GM21423 (cell line): Measurements from ENCODE around the gene FGB.
"Not testable (repeated sequence)": the region's sequence is repeated elsewhere in the genome, so short reads cannot be mapped to it uniquely, and the experiment has no call there.

ENCODE experiments used
- ATAC-seq: cut with Tn5 transposase; IDR thresholded peaks from one replicate; pipeline ENCODE4 v1.9.1; 2021; ENCODE audit warnings: mild to moderate bottlenecking, moderate library complexity; ENCODE audit not compliant: unreplicated experiment

The FGB gene

DNA sequence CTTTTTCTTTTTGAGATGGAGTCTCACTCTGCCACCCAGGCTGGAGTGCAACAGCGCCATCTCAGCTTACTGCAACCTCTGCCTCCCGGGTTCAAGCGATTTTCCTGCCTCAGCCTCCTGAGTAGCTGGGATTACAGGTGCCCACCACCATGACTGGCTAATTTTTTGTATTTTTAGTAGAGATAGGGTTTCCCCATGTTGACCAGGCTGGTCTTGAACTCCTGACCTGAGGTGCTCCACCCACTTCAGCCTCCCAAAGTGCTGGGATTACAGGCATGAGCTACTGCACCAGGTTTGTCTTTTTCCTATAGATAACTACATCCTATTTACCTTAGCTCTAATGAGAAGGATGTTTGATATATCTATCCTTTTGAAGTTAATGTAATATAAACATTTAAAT is 31.5 kb downstream of the FGB start:
- ATAC-seq, result not testable (repeated sequence)

DNA sequence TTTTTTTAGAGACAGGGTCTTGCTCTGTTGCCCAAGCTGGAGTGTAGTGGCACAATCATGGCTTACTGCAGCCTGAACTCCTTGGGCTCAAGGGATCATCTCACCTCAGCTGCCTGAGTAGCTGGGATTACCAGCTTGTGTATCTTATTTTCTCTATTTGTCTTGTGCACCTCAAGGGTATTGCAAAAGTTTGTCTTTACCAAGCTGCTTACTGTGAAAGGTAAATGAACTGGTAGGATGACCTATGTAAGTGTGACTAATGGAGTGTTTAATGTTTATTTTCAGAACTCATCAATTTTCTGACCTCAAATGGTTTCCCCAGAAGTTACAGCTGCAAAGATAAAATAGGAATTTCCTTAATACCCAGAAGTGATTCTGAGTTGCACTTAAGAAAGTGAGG is 33.0 kb downstream of the FGB start:
- ATAC-seq, result no peak

DNA sequence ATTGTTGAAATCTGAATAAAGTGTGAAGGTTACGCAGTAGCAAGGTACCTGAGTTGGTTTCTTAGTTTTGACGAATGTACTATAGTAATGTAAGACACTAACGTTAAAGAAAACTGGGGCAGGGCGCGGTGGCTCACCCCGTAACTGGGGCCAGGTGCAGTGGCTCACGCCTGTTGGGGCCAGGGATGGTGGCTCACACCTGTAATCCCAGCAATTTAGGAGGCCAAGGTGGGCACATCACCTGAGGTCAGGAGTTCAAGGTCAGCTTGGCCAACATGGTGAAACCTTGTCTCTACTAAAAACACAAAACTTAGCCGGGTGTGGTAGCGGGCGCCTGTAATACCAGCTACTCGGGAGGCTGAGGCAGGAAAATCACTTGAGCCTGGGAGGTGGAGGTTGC is 34.5 kb downstream of the FGB start:
- not testable (repeated sequence) for ATAC-seq

DNA sequence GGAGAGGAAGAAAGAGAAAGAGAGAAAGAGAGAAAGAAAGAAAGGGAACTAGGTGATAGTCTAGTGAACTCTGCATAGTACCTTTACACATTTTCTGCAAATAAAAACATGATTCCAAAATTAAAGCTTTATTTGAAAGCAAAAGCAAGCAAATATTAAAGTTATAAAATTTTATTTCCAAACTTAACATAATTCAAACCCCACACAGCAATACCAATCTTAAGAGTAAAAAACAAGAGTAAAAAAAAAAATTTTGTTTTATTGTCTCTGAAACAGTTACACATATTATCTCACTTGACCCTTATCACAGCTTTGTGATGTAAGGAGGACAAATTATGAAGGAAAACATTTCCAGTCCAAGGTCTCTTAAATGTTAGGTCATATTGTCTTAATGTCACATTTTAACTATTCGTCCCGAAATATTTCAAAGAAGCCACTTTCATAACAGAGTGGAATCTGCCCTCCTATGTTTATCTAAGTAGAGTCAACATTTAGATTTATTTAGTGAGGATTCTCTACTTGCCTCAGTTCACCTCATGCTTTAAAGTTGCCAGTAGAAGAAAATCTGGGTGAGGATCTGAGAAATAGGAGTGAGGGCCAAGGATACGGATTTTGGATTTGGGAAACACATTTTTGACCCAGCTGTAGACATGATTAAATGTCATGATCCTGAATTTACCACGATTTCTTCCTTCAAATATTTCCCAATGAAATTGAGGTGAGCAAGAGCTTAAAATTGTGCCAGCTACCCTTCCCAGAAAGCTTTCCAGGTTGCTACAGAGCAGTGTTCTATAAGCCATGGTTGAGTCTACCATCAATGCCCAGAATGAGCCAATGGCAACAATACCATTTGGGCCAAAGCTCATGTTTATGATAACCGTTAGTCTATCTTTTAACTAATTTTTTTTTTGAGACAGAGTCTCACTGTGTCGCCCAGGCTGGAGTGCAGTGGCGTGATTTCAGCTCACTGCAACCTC is 35.3 kb downstream of the FGB start:
- no peak for ATAC-seq

DNA sequence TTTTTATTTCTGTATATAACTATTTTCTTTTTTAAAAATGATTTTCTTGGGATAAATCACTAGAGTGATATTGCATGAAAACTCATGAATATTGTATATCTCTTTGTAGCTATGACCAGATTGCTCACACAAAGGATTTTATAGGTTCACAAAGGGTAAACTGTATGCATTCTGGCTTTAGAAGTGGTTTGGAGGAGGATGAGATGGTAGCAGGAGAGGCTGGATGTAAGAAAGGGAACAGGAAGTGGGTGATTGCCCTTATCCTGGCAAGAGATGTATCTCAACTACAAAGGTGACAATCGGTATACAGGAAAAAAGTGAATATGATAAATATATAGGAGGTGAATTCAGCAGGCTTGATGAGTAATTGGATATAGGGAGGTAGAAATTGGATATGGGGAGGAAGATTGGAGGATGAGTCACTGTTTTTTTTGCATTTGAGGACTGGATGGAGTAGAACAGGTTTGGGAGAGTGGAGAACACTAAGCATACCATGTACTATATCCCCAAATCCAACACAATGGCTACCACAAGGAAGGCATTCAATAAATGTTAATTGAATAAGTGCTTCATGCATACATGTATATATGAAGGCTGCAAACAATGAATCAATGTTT is 39.7 kb downstream of the FGB start:
- no peak for ATAC-seq

DNA sequence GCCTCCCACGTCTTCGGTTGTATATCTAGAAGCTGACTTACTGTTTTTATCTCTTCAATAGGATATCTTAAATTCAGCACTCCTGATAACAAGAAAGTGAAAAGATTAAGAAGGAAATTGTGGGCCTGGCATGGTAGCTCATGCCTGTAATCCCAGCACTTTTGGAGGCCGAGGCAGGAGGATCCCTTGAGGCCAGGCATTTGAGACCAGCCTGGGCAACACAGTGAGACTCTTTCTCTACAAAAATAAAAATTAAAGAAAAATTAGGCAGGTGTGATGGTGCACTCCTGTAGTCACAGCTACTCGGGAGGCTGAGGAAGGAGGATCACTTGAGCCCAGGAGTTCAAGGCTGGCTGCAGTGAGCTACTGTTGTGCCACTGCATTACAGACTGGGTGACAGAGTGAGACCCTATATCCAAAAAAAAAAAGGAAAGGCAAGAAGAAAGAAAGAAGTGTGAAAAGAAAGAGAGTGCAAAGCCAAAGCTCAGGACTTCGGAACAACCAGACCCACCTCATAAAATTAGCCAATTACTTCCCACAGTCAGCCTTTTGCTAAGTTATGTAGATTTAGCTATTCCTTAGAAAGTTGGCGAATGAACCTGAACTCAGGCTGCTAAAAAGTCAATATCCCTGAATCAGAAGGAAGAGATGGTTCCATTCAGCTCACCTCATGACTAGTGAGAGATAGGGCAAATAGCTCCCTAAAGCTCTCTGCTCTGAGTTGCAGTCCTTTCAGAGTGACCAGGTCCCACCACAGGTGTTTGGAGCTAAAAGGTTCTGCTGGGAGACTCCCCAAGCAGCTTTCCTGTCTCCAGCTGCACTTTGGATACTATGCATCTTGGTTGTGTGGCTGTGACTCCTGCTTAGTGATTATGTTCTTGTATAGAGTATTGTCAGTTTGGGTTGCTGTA is 40.5 kb downstream of the FGB start:
- ATAC-seq, result no peak

DNA sequence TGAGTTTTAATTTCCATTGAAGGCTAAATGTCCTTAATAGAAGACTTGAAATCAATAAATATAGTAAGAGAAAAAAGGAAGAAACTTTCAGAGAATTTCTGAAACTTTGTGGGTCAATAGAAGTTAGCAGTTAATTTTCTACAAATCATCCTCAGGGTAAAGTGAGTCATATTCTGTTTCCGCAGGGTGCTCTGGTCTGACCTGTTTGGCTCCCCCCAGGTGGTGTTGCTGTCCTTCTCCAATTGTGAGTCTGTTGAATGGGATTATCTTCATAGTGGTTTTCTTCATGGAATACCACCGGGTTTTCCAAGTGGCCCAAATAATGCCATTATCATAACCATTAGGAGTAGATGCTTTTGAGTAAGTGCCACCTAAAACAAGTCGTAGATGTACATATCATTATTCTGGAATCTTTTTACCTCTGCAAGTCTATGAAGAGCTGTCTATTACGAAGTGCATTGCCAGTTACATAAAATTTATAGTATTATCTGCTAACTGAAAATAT is 41.9 kb downstream of the FGB start:
- ATAC-seq, result no peak

DNA sequence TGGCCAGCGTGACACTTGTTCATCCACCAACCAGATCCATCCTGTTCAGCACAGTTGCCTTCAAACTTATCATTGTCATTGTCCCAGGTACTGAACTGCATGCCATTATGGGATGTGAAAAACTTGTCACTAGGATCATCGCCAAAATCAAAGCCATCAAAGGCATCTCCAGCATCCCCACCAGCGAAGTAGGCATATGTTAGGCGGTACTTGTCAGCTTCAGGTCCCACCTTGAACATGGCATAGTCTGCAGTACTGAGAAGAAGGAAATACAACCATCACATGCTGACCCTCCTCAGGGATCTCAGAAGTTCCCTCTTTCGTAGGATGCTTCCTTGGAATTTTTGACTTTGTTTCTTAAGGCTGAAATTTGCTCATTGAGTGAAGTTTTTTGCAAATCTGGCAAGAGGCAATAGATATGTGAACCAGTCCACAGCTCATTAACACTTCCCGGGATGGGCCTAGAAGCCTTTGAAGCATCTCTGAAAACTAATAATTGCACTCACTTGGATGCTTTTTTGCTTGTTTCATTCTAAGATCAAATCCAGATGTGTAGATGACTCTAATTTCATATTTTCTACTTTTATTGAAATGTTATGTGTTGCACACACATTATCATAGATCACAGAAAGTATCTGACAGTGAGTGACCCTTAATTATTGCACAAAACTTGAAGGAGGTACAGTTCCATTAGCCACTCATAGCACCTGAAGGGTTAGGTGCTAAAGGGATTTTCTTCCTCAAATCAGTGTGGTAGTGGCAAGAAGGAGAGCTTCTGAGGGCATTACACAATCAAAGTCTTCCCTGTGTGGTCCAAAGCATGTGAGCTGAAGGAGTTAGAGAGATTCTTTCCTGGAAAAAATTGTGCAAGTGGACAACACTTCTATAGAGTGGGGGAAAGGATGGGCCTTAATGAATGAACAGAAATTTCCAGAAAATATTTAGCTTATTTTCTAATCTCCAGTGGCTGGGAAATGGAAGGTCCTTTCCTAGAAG is 44.2 kb downstream of the FGB start:
- ATAC-seq, result no peak

DNA sequence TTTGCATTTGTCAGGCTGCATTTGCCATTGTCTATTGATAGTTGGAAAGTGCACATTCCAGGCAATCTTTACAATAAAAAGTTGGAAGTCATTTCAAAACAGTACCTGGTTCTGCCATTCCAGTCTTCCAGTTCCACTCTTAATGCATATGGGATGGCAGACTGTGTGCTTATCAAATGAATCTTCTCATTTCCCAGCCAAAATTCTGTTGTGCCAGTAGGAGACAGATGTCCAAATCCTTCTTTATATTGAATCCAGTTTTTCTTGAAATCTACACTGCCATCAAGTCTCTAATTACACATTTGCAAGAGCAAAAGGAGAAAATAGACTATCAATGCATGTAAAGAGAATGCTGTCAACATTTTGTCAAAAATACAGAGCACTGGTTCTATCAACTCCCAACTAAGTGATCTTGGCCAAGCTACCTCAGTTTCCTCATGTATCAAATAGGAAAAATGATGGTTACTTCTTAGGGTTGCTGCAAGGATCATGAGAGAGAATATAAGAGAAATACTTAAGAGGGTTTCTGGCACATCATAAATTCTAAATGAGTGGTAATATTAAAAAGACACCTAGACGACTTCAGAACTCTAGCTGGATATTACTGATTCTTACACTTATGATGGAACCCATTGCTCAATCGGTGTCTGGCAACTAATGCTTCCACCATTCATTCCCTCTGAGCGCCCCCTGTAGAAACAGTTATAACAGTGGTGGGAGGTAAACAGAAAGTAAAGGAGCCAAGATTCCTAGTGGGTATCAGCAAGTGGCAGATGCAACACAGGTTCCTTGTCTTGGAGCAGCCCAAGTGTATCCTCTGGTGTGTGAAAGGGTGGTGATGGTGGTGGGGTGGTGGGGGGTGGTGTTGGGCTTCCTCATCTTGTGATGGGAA is 45.8 kb downstream of the FGB start:
- ATAC-seq, result no peak

DNA sequence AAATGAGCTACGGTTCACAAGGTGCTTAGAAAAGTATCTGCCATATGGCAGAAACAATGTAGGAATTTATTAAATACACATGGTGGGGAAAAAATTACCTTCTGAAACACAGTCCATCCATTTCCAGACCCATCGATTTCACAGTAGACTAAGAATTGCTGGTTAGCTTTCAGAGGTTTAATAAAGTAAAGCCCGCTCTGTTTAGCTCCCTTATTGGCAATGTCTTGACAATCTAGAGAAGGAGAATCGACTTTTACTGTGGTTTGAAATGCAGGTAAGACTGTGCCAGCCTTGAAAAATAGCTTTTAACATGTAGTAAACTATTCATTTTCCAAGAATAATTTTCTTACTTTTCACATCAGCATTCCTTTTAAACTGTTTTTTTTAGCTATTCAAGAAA is 46.7 kb downstream of the FGB start:
- ATAC-seq, result no peak

DNA sequence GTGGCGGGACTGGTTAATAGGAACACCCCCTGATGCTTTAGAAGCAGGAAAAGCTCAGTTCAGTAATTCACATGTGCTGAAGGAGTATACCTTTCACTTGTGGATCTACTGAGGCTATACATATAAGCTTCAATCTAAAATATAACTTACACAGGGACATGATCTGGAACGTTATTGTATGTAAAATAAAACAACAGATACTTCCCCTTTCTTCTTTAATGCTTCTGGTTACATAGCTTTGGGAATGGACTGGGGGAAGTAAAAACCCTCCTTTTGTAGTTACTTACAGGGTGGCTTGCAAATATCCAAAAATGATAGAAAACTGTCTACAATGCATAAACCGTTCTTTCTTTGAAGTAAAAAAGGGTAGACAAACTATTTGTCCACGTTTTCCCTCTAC is 47.8 kb downstream of the FGB start:
- no peak for ATAC-seq

DNA sequence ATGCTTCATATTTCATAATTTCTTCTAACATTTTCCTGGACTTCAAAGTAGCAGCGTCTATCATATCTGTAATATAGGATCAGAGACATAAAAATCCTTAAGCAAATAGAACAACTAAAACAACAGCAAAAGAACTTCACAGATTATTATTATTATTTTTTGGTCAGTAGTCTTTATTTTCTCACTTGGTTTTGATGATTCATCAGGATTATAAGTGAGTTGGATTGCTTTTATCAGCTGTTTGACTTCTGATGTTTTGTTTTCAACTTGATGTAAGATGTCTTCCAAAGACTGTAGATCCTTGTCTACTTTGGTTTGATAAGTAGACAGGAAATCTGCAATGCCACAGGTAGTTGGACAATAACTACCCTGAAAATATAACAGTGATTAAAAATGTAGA is 49.0 kb downstream of the FGB start:
- ATAC-seq, result no peak

DNA sequence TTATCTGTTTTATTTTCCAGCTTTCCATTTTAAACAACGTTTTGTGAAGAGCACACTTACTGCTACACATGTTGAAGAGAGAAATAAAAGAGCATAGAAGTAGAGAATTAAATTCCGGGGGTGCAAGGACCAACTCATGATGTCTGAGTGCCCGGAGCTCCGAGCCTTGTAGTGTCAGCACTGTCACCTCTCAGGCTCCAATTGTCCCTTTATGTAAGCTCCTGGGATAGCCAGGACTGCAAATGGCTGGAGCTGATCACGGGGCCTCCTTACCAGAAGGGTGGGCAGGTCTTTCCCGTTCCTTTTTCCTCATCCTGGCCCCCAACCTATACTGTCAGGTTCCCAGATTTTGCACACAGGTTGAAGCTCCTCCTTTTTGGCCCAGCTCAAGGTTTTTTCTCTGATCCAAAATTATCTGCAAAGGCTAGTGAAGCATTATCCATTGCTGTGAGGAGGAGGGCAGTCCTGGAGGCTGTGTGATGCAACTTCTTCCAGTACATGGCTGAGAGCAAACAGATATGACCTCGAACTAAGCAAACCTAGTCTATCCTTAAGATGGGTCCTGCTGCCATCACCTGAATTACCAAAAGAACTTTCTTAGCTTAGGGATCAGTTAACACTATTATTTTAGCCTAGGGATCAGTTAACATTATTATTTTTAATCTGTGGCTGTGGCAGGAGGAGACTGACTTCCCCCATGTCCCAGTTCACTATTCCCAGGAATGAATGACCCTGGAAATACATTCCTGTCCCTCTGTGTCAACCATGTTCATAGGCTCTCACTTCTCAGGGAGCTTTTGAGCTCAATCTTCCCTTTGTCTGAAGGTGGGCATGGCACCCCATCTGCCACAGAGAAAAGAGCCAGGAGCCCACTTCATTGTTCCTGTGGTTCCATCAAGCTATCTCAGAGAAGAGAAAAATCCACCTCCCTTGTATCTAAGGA is 49.9 kb downstream of the FGB start, which contains the start of gene FGG:
FGG (minus strand) TSS at position 185 of the 943 bp plus-strand sequence; CDS start at position 138, 47 bp downstream.
- no peak for ATAC-seq

DNA sequence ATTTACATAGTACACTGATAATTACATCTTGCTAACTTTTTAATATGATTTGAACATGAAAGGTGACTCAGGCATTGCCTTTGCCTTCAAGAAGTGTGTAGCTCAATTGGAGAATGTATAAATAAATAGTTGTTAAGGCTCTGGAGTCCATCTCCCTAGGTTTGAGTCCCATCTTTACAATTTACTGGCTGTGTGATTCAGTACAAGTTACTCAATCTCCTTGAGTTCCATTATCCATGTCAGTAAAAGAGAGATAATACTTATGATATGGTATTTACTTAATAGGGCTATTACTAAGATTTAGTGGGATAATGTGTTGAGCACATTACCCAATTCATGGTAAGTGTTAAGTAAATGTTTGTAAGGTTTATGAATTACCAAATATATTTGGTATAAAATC is 51.5 kb downstream of the FGB start:
- ATAC-seq, result no peak

DNA sequence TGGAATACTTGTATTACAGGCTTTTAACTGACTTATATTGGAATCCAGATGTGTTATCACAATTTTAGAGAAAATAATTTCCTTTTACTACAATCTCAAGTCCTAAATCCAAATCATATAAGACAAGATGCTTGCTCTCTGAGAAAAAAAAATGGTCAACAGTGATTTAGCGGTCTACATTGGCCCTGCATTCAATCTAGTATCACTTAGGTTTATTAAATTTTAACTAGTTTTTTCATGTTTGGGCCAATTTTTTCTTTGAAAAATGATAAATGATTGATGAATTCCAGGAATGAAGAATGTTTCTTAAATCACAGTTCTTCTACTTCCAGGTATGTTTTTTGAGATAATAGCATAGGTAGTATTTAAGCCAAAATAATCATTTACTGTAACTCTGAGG is 52.4 kb downstream of the FGB start:
- ATAC-seq, result no peak

DNA sequence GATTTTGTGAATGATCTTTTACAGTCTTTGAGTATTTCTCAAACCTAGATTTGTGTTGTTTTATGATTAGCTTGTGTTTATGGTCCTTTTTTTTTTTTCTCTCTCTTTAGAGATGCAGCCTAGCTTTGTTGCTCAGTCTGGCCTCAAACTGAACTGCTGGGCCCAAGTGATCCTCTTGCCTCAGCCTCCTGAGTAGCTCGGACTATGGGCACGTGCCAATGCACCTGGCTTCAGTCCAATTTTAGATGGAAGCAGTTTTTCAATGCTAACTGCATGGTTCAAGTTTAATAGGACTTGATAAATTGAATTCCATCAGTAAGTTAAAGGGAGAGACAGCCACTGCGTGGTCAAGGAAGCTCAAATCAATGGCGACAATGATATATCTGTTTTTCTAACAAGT is 53.5 kb downstream of the FGB start:
- ATAC-seq, result no peak

DNA sequence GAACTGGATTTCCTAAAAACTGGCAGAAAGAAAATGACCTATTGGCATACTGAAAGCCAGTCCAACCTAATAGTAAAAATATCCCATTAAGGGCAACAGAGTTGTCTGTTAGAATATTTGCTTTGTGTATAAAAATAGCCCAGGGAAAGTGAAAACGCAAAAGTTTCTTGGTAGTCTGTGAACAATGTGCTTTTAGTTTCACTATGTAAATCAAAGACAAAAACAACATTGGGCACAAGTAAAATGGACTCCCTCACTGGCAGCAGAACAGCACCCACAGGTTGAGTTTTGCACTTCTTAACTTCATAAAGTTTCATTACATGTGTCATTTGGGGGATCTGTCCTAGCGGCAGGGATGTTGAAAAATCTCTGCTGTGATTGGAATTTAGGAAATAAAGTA is 53.9 kb downstream of the FGB start:
- peak; percentile 96 for ATAC-seq
